SKM-1 (cell line): ENCODE data around the gene ARHGAP27.

ENCODE experiments used
- DNase-seq: peaks from one replicate; lab custom pipeline; 2025; ENCODE audit not compliant: unreplicated experiment; lab: John Stamatoyannopoulos, UW

Gene ARHGAP27

DNA sequence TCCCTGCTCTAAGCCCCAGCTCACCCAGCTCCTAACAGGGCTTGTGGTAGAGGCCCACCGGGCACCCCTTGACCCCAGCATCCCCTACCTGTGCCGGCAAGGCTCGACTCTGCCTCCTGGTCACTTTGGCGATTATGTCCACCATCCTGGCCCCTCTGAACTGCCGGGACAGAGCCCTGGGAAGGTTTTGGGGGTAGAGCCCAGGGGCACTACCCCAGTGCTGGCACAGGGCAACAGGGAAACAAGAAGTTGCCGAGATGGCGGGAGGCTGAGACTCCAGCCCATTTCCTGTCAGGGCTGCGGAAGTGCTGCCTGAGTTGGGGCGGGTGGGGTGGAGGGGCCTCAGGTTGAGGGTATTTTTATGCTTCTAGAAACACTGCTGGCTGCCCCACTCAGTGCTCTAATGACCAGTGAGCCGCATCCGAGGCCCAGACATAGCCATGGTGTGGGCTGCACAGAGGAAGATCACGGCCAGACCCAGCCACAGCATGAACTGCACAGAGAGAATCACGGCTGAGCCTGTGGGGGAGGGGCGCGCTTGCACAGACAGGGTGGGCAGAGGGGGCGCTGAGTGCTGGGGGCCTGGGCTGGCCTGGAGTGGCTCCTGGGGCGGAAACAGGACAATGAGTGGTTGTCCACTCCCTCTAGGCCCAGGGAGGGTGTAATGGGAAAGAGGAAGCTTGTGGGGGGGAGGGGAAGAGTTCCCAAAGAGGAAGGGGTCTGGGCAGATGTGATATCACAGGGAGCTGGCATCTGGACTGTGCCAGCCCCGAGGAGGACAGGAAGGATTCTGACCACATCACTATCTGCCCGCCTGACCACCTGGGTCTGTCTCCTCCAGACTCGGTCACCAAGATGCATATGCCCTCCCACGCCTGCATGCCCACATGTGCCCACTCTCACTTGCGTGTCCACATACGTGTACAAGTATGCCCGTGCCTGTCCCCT, 22.3 kb downstream of the ARHGAP27 start:
- DNase-seq, result peak; percentile 42

DNA sequence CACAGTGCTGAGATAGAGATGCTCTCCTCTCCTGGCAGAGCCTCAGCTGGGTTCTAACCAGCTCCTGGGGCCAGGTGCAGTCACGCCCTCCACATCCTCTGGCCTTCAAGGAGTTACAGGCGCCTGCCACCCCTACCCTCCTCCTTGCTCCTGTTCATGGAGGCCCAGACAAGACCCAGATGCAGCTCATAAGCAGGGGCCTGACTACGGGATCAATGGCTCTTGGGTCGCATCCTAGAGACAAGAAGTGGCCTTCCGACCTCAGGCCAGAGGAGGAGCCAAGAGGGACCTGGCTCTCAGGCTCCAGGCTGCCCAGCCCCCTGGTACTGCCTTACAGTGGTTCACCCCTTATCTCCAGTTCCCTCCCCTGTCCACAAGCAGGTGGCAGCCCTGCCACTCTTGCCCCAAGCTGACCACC, 23.0 kb downstream of the ARHGAP27 start:
- DNase-seq, result no peak

DNA sequence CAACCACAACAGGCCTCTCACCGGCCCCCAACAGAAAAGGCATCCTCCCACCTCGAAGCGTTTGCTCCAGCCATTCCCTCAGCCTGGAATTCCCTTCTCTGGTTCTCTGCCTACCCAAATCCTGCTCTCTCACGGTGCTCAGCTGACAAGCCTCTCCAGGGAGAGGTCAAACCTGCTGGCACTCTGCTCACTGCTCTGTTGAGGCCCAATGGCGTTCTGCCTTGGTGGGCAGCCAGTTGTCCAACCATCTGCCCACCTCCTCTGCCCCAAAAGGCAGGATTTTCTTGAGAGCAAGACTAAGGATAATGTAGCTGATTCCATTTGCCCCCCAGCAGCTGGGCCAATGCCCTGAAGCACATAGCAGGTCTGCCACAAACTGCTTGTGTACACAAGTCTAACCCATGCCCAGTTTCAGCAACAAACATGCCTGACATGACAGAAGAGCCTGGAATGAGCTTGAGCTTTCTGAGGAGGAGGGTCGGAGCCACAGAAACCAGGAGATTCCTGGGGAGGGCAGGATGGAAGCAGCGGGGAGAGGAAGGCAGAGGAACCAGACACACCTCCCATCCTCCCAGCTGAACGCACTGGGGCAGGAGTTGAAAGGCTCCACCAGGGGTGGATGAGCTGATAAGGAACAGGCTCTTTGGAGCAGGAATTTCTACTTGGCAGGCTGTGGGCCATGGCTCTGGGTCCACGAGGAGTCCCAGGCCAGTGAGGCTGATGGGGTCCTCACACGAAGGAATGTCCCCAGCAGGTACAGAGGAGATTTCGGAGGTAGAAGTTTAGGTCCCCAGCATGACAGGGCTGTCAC, 23.9 kb downstream of the ARHGAP27 start:
- DNase-seq, result no peak

DNA sequence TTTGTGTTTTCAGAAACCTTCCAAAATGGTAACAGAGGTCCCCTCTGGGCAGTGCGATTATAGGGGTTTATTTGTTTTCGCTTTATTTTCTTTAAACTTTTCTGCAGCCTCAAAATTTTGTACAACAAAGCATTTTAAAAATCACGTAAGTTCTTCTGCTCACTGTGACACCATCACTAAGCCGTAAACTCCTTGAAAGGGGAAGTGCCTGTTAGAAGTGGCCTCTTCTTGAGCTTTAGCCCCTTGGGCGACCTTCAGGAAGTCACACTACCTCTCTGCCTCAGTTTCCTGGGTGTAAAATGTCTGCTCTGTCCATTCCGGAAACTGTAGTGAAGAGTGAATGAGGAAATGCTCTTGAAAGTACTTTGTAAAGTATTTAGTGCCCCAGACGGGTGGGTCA, 26.6 kb downstream of the ARHGAP27 start:
- DNase-seq, result peak; percentile 66

DNA sequence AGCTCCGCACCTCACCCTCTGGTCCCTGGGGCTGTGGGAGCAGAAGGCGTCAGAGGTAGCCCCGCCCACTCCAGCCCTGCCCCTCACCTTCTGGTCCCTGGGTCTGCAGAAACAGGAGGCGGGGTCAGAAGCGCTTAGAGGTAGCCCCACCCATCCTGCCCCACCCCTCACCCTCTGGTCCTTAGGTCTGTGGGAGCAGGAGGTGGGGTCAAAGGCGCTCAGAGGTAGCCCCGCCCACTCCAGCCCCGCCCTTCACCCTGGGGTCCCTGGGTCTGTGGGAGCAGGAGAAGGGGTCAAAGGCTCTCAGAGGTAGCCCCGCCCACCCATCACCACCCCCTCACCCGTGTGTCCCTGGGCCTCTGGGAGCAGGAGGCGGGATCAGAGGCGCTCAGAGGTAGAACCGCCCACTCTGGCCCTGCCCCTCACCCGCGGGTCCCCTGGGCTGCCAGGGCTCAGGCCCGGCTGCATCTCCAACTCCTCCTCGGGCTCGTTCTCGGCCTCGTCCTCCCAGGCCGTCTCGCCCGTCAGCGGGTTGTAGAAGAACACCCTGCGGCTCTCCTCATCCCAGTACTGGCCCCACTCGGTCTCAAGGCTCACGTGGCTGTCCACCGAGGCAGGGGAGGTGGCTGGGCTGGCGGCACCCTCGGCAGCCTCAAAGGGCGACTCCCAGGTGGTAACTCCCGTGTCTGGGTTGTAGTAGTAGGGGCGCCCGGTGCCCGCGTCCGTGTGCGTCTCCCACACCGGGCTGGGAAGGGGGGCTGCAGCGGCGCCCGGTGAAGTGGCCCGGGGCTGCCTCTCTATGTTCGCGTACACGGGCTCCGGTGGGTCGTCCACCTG, 27.2 kb downstream of the ARHGAP27 start:
- DNase-seq, result no peak

DNA sequence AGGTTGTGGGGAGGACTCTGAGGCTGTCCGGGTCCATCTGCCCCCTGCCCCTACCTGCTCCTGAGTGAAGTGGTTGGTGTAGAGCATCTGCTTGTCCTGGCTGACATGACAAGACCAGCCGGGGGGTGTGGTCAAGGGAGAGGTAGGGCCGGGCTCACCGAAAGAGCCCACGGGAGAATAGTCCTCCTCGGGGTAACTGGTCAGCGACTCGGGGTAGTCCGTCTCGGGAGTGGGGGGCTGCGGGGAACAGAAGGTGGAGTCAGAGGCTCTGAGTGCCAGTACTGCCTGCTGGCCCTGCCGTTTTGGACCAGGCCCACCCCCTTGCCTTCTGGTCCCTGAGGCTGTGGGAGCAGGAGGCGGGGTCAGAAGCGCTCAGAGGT, 27.8 kb downstream of the ARHGAP27 start:
- no peak for DNase-seq

DNA sequence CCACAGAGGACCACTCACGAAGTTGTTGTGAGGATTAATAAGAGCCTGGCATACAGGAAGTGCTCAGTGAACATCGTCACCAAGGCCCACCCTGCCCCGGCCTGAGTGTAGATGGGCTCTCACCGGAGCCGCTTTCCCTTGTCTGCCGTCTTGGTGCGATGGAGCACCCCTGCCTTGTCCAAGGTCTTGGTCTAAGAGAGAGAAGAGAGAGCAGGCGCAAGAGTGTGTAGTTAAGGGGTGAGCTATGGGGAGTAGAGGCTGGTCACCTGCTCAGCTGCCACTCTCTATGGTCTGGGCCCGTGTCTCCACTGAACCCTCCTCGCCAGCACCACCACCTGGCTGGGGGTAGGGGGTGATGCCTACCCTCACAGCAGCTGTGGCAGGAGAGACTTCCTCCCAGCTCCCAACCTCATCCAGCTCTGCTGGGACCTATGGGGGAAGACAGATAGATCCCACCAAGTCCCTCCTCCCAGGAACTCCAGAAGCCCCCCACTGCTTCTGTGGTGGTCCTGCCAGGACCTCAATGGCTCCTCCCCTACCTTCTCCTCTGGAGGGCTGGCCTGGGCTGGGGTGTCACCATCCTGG, 28.7 kb downstream of the ARHGAP27 start:
- DNase-seq, result no peak

DNA sequence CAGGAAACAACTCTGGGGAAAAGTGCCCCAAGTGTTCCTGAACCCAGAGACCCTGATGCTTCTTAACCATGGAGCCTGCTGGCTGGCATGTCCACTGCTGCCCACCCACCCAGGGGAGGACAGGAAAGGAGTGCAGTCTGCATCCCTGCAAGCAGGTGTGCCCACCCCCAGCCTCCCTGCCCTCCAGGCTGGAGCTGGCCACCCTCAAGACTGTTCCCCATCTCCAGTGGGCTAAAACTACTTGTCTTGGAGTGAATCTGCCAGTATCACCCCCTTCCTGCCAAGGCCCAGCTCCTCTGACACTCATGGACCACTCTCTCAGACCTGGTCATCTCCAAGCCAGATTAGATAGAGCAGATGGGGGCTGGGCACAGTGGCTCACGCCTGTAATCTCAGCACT, 29.8 kb downstream of the ARHGAP27 start:
- no peak for DNase-seq

DNA sequence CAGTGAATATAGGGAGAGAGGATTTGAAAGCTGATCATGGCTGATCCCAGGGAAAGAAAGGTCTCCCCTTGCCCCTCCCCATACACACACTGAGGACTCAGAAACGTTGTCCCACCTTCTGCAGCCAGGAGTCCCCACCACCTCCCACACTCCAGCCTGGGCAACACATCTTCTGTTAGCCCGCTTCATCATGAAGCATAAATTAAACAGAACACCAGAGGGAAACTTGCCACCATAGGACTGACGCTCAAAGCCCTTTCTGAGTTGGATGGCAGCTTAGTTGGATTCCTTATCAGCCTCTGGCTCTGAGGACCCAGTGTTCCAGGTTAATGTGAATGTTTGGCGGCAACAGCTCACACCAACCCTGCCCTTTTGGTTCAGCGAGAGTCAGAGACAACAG, 33.9 kb downstream of the ARHGAP27 start:
- no peak for DNase-seq

DNA sequence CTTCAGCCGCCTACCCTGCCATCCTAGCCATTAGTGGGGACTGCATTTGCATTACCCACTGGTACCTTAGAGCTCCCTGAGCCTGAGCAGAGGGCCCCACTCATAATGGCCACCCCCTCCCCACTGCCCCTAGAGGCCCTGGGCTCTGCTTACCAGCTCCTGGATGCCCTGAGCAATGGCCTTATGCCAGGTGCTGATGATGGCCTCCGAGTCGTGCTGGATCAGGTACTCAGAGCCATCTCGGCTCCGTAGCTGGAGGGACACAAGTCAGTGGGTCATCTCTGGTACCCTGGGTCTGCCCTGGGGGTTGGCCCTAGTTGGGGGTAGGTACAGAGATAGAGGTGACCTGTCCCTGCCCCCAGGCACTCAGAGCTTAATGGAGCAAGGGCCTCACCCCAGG, 34.9 kb downstream of the ARHGAP27 start:
- no peak for DNase-seq

DNA sequence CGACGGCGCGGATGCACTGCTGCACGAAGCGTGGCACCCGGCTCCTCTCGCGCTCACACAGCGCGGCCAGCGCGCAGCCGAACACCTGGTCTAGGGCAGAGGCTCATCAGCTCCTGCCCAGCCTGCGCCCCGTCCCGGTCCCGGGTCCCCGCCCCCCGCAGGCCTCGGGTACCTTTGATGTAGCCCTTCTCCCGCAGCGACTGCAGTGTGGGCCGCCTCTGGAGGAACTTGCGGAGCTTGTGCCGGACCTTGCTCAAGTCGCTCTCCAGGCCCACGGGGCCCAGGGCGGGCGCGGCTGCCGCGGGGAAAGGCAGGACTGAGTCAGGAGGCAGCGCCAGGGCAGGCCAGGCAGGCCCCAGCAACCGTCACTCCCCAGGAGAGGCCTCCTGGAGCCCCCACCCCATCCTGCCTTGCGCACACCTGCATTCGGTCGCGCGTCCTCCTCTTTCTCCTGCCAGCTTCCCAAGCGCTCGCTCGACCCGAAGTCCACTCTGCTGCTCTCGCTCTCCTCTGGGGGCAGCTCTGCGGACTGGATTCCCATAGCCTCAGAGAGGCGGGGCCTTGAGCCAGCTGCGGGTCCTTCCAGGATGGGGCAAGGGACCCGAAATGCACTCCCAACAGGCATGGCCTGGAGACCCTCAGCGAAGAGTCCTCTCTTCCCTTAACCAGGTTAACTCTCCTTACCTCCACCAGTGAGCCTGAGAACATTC, 36.0 kb downstream of the ARHGAP27 start:
- DNase-seq, result no peak

DNA sequence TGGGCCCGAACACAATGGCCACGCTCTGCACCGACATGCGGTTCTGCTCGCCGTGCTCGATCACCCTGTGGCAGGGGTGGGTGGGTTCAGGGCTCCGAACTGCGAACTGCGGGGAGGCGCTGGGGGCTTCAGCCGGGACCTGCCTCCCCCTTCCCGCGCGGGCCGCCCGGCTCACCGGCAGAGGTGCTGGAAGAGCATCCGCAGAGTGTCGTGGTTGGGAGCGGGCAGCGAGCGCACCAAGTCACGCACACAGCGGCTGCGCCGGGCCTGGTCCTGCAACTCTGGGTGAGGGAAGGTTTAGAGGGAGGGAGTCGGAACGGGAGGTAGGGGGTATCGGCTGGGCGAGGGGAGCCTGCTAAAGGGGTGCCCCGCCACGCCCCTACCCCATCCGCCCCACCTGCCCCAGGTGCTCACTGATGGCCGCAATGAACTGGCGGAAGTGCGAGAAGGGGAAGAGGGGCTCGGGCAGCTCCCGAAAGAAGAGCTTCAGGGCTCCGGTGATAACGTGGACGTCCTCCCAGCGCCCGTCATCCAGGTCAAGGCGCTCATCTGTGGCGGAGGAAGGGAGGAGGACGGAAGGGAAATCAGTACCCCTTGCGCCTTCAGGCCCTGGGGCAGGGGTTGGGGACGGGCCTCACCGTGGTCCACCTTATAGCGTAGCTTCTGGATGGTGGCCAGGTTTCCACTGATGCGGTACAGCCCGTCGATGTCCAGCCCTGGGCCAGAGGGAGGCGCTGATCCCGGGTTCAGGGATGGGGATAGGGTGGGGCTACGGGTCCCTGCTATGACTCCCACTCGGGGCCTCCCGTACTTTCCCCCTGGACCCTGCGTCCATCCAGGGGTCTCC, 36.9 kb downstream of the ARHGAP27 start:
- DNase-seq, result no peak

- DNase-seq, result no peak
Measured at GRCh38 chr17:45394913-45395568, 37.6 kb downstream of the ARHGAP27 start.

GRCh38 chr17:45394564-45394912, 38.1 kb downstream of the ARHGAP27 start:
- DNase-seq, result no peak

GRCh38 chr17:45394091-45394490, 38.6 kb downstream of the ARHGAP27 start:
- no peak for DNase-seq

DNA sequence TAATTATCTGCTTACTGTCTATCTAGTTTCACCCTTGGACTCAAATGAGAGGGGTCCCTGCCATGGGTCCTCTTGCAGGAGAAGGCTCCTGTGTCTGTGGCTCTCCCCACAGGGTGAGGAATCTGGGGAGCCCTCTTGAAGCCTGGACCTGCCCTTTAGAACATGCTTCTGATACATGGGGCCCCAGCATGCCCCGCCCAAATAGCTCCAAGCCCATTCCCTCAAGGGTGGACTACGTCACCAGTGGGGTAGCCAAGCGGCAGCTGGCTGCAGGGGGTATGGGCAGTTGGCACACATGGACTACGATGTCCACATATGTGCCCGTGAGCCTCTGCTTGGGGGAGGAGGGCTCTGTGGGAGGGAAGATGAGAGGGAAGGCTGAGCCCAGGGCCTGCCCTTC, 39.3 kb downstream of the ARHGAP27 start:
- no peak for DNase-seq

DNA sequence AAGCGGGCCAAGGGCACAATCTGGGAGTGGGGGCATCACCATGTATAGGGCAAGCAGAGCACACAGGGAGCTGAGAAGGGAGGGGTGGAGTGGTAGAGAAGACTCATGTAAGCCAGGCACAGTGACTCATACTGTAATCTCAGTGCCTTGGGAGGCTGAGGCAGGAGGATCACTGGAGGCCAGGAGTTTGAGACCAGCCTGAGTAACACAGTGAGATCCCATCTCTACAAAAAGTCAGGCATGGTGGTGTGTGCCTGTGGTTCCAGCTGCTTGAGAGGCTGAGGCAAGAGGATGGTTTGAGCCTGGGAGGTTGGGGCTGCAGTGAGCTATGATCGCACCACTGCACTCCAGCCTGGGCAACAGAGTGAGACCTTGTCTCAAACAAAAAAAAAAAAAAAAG, 40.8 kb downstream of the ARHGAP27 start:
- DNase-seq, result no peak

GRCh38 chr17:45391291-45391690, 41.4 kb downstream of the ARHGAP27 start:
- no peak for DNase-seq

GRCh38 chr17:45389354-45389753, 43.3 kb downstream of the ARHGAP27 start:
- no peak for DNase-seq
